NB4 (cell line): Measurements from ENCODE around the gene ARID5A.
A peak's percentile ranks its signal among the peaks of the same experiment; 100 is the strongest.
"Not testable (repeated sequence)": the region's sequence is repeated elsewhere in the genome, so short reads cannot be mapped to it uniquely, and the experiment has no call there.

Experiments used
- DNase-seq: peaks from one replicate; pipeline ENCODE4 v3.0.0; 2010; ENCODE audit warnings: low read depth
- H3K4me3 ChIP-seq: one replicate; pipeline ENCODE4 v1.5.1; 2011; ENCODE audit warnings: mild to moderate bottlenecking, low read depth, low read length, moderate library complexity
- CTCF ChIP-seq: IDR thresholded peaks from one replicate; pipeline ENCODE4 v1.5.1; 2012; ENCODE audit warnings: low read depth, low read length
- MAX ChIP-seq: IDR thresholded peaks from 2 replicates; pipeline ENCODE4 v1.6.1; 2011; ENCODE audit warnings: low read depth, low read length
- MYC ChIP-seq: IDR thresholded peaks from 2 replicates; pipeline ENCODE4 v1.6.1; 2011; ENCODE audit warnings: low read depth, low read length
- POLR2A ChIP-seq: IDR thresholded peaks from 2 replicates; pipeline ENCODE4 v1.6.1; 2011; ENCODE audit warnings: mild to moderate bottlenecking; ENCODE audit not compliant: insufficient read length; ENCODE audit errors: extremely low read depth

Gene ARID5A

GRCh38 chr2:96554293-96555145 lies 18.0 kb downstream of the ARID5A start:
- TF ChIP-seq POLR2A (no peak), CTCF (peak; percentile 75)
- H3K4me3 ChIP-seq: no peak overlapping the region
- DNase-seq: peak; percentile 77

GRCh38 chr2:96555146-96555610 lies 18.6 kb downstream of the ARID5A start:
- H3K4me3 ChIP-seq: no peak overlapping the region
- no peak for DNase-seq

GRCh38 chr2:96556441-96557330 lies 20.1 kb downstream of the ARID5A start:
- peak; percentile 60 for DNase-seq
- H3K4me3 ChIP-seq: no peak overlapping the region

More at GRCh38 chr2:96555146-96555610, 18.6 kb downstream of the ARID5A start:
- TF ChIP-seq CTCF (no peak), MYC (no peak), MAX (no peak)

GRCh38 chr2:96557421-96557820 lies 20.9 kb downstream of the ARID5A start:
- DNase-seq, H3K4me3 ChIP-seq: not testable (repeated sequence)

More at GRCh38 chr2:96556441-96557330, 20.1 kb downstream of the ARID5A start:
- TF ChIP-seq CTCF: no peak
- TF ChIP-seq MAX: no peak
- no peak for TF ChIP-seq POLR2A
- TF ChIP-seq MYC: no peak

GRCh38 chr2:96558061-96558460 lies 21.5 kb downstream of the ARID5A start:
- no peak for DNase-seq

GRCh38 chr2:96558485-96558884 lies 21.9 kb downstream of the ARID5A start:
- TF ChIP-seq MYC (no peak), CTCF (no peak), POLR2A (no peak), MAX (no peak)
- DNase-seq: no peak
- no peak overlapping the region for H3K4me3 ChIP-seq

More at GRCh38 chr2:96558061-96558460, 21.5 kb downstream of the ARID5A start:
- no peak overlapping the region for H3K4me3 ChIP-seq
- TF ChIP-seq POLR2A (no peak), CTCF (no peak), MYC (no peak)
